Activated naive CD4-positive, alpha-beta T cell treated with anti-CD3 and anti-CD28 coated beads, Interleukin-2, amount 50 U/mL, for 72 hours (primary cell): ENCODE measurements around the gene CBX1. TPM values are rescaled to one million over a fixed set of nuclear protein-coding genes. Genes with fewer than 3 reads are reported as not detected.

Experiments
- ATAC-seq, 2 donors: fragments of 150-1000 bp; cut with Tn5 transposase; 2 replicates each; pipeline ENCODE4 v1.10.0; 2021; ENCODE audit warnings: mild to moderate bottlenecking in 2 of 2, moderate library complexity in 2 of 2
- DNase-seq, 2 donors: peaks; one replicate each; pipeline ENCODE4 v3.0.0; 2021 to 2022; ENCODE audit warnings: low spot score in 2 of 2
- H3K27ac Mint-ChIP-seq, 2 donors: one replicate each; pipeline ENCODE4 v1.8.0; 2022; ENCODE audit warnings: mild to moderate bottlenecking in 2 of 2, mixed read lengths in 2 of 2
- H3K36me3 Mint-ChIP-seq, 2 donors: one replicate each; pipeline ENCODE4 v1.8.0; 2022; ENCODE audit warnings: mixed read lengths in 2 of 2
- H3K9me3 Mint-ChIP-seq, 2 donors: one replicate each; pipeline ENCODE4 v1.8.0; 2022; ENCODE audit warnings: mixed read lengths in 2 of 2
- total RNA-seq, 2 donors: library from RNA; stranded (reverse); gene quantifications; one replicate each; pipeline ENCODE4 v1.2.3, GENCODE V29; 2022

Gene CBX1
- total RNA-seq: 10 to 100 TPM; 29.1 to 66.5 TPM

DNA sequence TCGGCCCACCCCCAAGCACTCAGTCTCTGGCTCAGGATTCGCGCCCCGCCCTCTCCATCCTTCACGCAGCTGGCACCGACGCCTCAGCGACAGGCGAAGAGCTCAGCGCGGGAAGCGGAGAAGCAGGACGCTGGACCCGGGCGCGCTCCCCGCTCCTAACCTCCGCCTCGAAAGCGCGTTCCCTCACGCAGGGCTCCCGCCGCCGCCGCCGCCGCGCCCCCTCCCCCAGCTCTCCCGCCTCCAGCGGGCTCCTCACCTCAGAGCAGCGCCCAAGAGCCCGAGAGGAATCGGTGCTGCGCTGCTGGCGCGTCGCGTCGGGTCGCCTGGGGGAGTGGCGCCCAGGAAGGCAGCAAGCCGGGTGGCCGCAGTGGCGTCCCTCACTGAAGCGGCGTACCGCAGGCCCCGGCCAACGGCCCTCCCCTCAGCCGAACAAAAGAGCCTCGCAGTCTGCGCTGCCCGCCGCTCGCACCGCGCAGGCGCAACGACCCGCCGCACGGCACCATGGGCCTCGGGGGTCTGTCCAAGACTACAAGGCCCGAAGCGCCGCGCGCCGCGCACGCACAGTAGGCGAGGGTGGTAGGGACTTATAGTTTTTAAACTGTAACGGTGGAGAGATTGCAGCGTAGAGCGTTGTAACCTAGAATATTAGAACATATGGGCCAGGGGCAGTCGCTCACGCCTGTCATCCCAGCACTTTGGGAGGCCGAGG lies at the start of gene CBX1:
TSS of gene CBX1 (minus strand) at position 467 of the 709 bp plus-strand sequence. CDS start 24,474 bp downstream, outside the sequence.
- DNase-seq (peak; percentile 92 to 93), ATAC-seq (peak; percentile 94 to 96)
- peaks cover 0 to 10% of the 10 kb centered on the region in 2 donors for H3K9me3 Mint-ChIP-seq
- H3K36me3 Mint-ChIP-seq: peaks cover 12 to 23% of the 10 kb centered on the region in 2 donors
- peak within 1 kb of the TSS; percentile 88 to 98 for H3K27ac Mint-ChIP-seq

DNA sequence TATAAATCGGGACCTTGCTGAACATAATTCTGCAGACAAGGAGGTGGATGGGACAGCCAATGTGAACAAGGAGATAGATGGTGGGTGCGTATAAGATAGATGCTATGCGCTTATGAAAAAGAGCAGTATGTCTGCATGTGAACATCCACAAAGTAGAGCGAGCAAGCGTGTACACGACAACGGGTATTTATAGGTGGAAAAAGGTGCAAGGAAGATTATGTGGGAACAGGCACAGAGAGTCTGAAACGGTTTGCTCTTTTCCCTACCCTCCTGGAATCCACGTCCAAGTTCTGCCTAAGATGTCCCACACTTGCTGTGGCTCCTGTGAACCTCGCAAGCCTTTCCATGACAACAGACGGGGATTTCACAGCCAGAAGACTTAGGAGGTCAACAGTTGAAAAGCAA lies 49.3 kb upstream of the CBX1 start:
- DNase-seq (no peak), ATAC-seq (no peak)
- H3K27ac Mint-ChIP-seq: peak overlapping the region in 1 of 2 donors; percentile 69
- H3K36me3 Mint-ChIP-seq: peaks cover 0 to 5% of the 10 kb centered on the region in 2 donors
- H3K9me3 Mint-ChIP-seq: no peaks in the 10 kb centered on the region

GRCh38 chr17:48149787-48150463 lies 48.6 kb upstream of the CBX1 start:
- Mint-ChIP-seq H3K9me3 (no peaks in the 10 kb centered on the region), H3K27ac (no peak overlapping the region), H3K36me3 (peaks cover 0 to 5% of the 10 kb centered on the region in 2 donors)
- DNase-seq: no peak
- no peak for ATAC-seq

DNA sequence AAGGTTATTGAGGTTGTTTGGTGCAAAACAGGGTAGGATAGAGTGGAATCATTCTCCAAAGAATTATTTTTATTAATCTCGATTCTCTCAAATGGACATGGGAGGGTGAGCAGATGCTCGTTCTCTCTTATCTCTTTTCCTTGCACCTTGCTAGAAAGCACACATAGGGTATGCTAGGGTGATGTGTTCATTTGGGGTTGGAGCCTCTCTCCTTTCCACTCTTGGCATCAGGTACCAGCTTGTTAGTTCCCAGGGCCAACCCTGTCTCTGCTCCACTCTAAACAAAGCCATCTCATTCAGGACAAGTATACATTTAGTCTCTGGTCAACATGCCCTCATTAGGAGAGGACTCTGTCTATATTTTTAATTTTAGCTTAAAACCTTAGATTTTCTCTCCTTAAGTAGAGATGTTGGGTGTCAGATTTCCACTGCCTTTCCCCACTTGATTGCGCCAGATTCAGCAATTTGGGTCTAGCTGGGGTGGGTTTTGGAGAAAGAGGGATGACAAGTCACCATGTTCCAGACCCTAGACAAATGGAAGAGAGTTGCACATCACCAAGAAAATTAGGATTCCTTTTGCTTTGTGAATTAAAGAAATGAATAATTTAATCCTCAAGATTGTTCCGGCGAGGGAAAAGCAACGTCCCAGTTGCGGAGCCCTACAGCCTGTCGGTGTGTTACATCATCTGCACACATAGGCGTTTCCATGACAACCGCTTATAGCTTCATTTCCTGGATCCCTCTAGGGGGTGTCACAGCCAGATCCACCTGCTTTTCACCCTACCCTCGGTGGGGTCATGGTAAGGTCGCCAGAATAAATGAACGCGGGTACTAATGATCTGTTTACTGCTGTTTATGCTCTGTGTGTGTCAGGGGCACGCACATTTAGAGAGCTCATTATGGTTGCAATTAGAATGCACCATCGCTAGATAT lies 47.8 kb upstream of the CBX1 start:
- DNase-seq (no peak), ATAC-seq (no peak)
- Mint-ChIP-seq H3K27ac (no peak overlapping the region), H3K36me3 (peaks cover 0 to 5% of the 10 kb centered on the region in 2 donors), H3K9me3 (no peaks in the 10 kb centered on the region)

DNA sequence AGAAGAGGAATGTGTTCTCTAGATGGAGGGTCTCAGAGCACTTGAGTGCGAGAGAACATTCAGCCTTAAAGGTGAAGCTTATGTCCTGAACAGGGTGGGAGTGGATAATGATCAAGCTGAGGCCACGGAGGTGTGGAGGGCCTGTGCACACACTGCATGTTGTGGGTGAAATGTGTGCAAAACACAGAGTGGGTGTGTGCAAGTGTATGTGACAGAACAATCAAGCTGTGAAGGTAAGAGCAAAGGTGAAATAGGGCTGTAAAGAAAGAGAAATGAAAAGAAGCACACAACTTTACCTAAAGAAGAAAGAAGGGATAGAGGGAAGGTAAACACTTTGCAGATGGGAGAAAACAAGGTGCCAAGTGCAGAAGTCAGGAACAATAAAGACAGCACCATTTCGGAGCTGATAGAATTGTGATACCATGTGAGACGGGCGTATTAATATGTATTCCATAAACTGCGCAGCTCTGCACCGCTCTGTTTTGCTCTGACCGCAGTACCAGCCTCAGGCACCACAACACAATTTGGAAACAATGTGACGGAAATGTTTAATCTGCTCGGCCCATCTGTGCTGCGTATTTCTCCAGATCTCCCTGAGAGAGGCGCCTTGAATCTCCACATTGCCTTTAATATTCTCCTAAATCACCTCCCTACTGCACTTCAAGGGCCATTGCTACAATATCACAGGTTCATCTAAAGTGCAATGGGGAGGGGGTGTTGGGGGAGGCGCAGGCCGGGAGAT lies 46.9 kb upstream of the CBX1 start:
- ATAC-seq (no peak), DNase-seq (no peak)
- Mint-ChIP-seq H3K27ac (no peak overlapping the region), H3K9me3 (no peaks in the 10 kb centered on the region), H3K36me3 (peaks cover 0 to 5% of the 10 kb centered on the region in 2 donors)

DNA sequence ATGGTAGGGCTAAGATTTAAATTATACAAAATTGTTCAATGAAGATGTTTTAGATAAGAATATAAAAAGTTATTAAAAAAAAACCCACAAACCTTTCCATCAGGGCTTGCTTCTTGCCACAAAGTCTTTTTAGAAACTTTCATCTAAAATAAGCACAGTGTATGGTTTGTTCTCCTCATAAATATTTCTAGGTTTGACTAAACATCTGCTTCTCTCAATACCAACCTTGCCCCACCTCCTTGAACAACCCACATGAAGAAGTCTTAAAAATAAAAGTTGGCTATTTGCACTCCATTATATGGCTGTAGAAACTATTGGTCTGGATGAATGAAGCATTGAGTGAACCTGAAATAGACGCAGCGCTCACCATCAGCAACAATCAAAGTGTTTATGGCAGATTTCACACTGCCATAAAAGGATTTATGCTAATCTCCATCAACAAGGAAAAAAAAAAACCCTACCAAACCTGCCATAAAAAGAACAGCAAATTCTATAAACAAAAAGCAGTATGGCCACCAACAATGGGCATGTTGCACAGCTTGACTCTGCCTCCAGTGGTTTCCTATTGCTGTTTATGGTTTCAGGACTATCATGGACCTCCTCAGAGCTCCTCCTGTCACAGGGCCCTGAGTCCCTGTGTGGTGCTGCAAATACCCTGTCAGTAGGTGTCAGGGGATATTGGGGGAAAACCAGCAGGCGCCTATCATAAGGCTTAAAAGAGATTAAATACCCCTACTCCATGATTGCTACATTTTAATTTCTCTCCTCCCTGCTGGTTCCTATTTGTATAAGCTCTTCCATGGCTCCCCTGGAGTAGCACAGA lies 43.9 kb upstream of the CBX1 start:
- DNase-seq (no peak), ATAC-seq (no peak)
- Mint-ChIP-seq H3K9me3 (no peaks in the 10 kb centered on the region), H3K36me3 (no peaks in the 10 kb centered on the region), H3K27ac (no peak overlapping the region)

GRCh38 chr17:48144231-48144630 lies 43.0 kb upstream of the CBX1 start:
- Mint-ChIP-seq H3K9me3 (no peaks in the 10 kb centered on the region), H3K36me3 (peaks cover 0 to 6% of the 10 kb centered on the region in 2 donors), H3K27ac (no peak overlapping the region)
- no peak for ATAC-seq
- no peak for DNase-seq

DNA sequence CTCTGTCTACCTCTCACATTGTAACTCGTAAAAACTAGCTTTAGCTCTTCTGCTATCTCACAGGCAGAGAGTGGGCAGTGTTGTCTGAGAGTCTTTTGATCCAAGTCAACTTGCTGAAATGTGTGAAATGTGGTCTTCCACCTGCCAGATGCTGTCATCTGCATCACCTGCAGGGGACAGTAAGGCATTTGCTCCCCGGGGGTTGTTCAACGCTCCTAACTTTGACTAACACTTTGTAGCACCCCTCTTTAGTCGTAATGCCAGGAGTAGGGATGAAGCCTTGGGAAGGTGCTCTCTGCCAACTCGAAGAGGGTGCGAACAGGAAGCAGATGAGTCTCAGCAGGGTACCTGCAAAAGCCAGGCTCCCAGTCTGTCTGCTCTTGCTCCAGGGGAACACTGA lies 42.4 kb upstream of the CBX1 start:
- H3K36me3 Mint-ChIP-seq: peaks cover 0 to 6% of the 10 kb centered on the region in 2 donors
- peak overlapping the region in 1 of 2 donors; percentile 63 for H3K27ac Mint-ChIP-seq

DNA sequence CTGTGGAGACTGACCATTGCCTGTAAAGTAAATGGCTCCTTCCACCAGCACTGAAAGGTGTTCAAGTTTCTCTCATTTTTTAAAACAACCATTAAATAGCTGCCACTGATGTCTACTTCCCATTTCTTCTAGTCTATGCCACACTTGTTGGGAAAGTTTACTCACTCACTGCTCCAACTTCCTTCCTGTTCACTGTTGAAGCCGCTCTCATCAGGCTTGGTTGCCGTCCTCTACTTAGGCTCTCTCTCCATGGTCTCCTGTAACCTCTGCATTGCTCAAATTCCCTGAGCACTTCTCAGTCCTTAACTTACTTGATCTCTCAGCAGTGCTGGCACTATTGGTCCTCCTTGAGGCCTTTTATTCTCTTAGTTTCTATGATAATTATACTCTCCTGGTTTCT lies 38.7 kb upstream of the CBX1 start:
- no peak for ATAC-seq
- H3K9me3 Mint-ChIP-seq: no peaks in the 10 kb centered on the region
- DNase-seq: no peak
- peak overlapping the region; percentile 47 to 72 for H3K27ac Mint-ChIP-seq
- peaks cover 0 to 6% of the 10 kb centered on the region in 2 donors for H3K36me3 Mint-ChIP-seq

More for the DNA sequence above, 42.4 kb upstream of the CBX1 start:
- H3K9me3 Mint-ChIP-seq: no peaks in the 10 kb centered on the region
- DNase-seq (no peak), ATAC-seq (no peak)

GRCh38 chr17:48137656-48138055 lies 36.4 kb upstream of the CBX1 start:
- Mint-ChIP-seq H3K27ac (peak overlapping the region; percentile 6 to 14), H3K36me3 (peaks cover 0 to 6% of the 10 kb centered on the region in 2 donors), H3K9me3 (no peaks in the 10 kb centered on the region)
- no peak for DNase-seq
- ATAC-seq: no peak

GRCh38 chr17:48134912-48135480 lies 33.7 kb upstream of the CBX1 start:
- H3K27ac Mint-ChIP-seq: no peak overlapping the region
- peaks cover 0 to 6% of the 10 kb centered on the region in 2 donors for H3K36me3 Mint-ChIP-seq
- H3K9me3 Mint-ChIP-seq: no peaks in the 10 kb centered on the region
- DNase-seq (no peak), ATAC-seq (no peak)

DNA sequence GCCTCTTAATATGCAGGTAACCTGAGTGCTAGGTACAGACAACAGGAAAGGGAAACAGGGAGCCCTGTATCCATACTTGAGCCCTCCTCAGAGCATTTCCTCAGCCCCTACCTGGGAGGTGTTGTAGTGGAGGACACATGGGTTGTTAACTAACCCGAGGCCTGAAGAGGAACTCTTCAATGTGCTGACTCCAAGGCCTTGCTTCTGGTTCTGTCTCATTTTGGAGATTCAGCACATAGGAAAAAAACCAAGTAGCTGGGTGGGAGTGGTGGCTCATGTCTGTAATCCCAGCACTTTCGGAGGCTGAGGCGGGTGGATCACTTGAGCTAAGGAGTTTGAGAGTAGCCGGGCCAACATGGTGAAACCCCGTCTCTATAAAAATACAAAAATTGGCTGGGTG lies 31.1 kb upstream of the CBX1 start:
- no peak for DNase-seq

GRCh38 chr17:48131216-48131824 lies 30.0 kb upstream of the CBX1 start:
- H3K27ac Mint-ChIP-seq: peak overlapping the region; percentile 72 to 87
- peak in 1 of 2 donors; percentile 71 for DNase-seq
- H3K9me3 Mint-ChIP-seq: no peaks in the 10 kb centered on the region

More for the DNA sequence above, 31.1 kb upstream of the CBX1 start:
- H3K27ac Mint-ChIP-seq: peak overlapping the region in 1 of 2 donors; percentile 78
- no peak for ATAC-seq
- no peaks in the 10 kb centered on the region for H3K9me3 Mint-ChIP-seq
- H3K36me3 Mint-ChIP-seq: no peaks in the 10 kb centered on the region

DNA sequence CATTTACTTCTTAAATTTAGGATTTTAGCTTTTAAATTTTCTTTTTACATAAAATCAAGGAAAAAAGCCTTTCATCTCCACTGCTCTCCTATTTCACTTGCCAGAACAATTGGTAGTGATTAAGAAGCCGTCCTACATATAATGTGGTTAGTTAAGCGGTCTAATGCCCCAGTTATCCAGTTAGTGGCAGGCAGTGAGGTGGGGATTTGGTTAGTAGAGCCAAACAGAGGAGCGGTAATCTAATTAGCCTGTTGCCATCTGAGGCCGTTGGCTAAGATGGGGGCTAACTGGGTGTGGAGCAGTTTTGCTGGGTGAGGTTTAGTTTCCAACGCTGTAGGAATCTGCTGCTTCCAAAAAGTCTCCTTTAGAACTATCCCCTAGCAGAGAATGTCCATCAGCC lies 28.7 kb upstream of the CBX1 start:
- Mint-ChIP-seq H3K9me3 (no peaks in the 10 kb centered on the region), H3K36me3 (no peaks in the 10 kb centered on the region), H3K27ac (peak overlapping the region in 1 of 2 donors; percentile 52)
- ATAC-seq (no peak), DNase-seq (no peak)

More at GRCh38 chr17:48131216-48131824, 30.0 kb upstream of the CBX1 start:
- H3K36me3 Mint-ChIP-seq: no peaks in the 10 kb centered on the region
- ATAC-seq: peak; percentile 71 to 86

GRCh38 chr17:48128400-48128799 lies 27.1 kb upstream of the CBX1 start:
- H3K9me3 Mint-ChIP-seq: no peaks in the 10 kb centered on the region

More at GRCh38 chr17:48128400-48128799, 27.1 kb upstream of the CBX1 start:
- ATAC-seq (no peak), DNase-seq (no peak)
- peaks cover 0 to 3% of the 10 kb centered on the region in 2 donors for H3K36me3 Mint-ChIP-seq
- H3K27ac Mint-ChIP-seq: peak overlapping the region in 1 of 2 donors; percentile 29
